CD8-positive, alpha-beta memory T cell (primary cell): Measurements from ENCODE around the gene RPS6KB2. TPM values are rescaled to one million over a fixed set of nuclear protein-coding genes. Genes with fewer than 3 reads are reported as not detected.
A peak's percentile ranks its signal among the peaks of the same experiment; 100 is the strongest.

Experiments used
- CTCF ChIA-PET: fragments of 350-600 bp; sonication (Branson Sonifier 250); formaldehyde crosslinking; loops from one replicate; lab custom pipeline; 2021; ENCODE audit warnings: antibody characterized with exemption; lab: Charles Lee
- POLR2A ChIA-PET: fragments of 350-600 bp; sonication (Branson Sonifier 250); formaldehyde crosslinking; loops from one replicate; lab custom pipeline; 2021; ENCODE audit warnings: antibody characterized with exemption; lab: Charles Lee
- DNase-seq, 5 donors: peaks; one replicate each; pipeline versions ENCODE4 v3.0.0 to v3.0.0-alpha.2; 2020 to 2022; ENCODE audit warnings: mixed read lengths in 1 of 5
- H3K27ac ChIP-seq: one replicate; pipeline ENCODE4 v1.7.0; 2013; ENCODE audit warnings: low read depth, mild to moderate bottlenecking, low read length, moderate library complexity
- H3K27me3 ChIP-seq: 2 replicates; pipeline ENCODE4 v1.7.0; 2013; ENCODE audit warnings: low read length, mild to moderate bottlenecking; ENCODE audit not compliant: insufficient read depth, poor library complexity, severe bottlenecking
- H3K36me3 ChIP-seq: 2 replicates; pipeline ENCODE4 v1.7.0; 2013; ENCODE audit warnings: mild to moderate bottlenecking, low read length, moderate library complexity; ENCODE audit not compliant: insufficient read depth
- H3K4me1 ChIP-seq: 2 replicates; pipeline ENCODE4 v1.7.0; 2013; ENCODE audit warnings: mild to moderate bottlenecking, low read length, moderate library complexity; ENCODE audit not compliant: insufficient read depth
- H3K4me3 ChIP-seq: 2 replicates; pipeline ENCODE4 v1.7.0; 2013; ENCODE audit warnings: mild to moderate bottlenecking, low read length
- H3K9me3 ChIP-seq: 2 replicates; pipeline ENCODE4 v1.7.0; 2013; ENCODE audit warnings: mild to moderate bottlenecking, low read length
- H3K27ac Mint-ChIP-seq, 8 donors: one replicate each; pipeline ENCODE4 v1.8.0; 2020 to 2021; ENCODE audit warnings: mixed read lengths in 8 of 8, mild to moderate bottlenecking in 6 of 8, inconsistent platforms in 3 of 8, moderate library complexity in 3 of 8
- H3K27me3 Mint-ChIP-seq, 2 donors: one replicate each; pipeline ENCODE4 v1.8.0; 2020 to 2021; ENCODE audit warnings: mixed read lengths in 2 of 2, mild to moderate bottlenecking in 1 of 2, moderate library complexity in 1 of 2
- H3K36me3 Mint-ChIP-seq, 3 donors: one replicate each; pipeline ENCODE4 v1.8.0; 2020 to 2021; ENCODE audit warnings: mixed read lengths in 3 of 3, inconsistent platforms in 1 of 3, mild to moderate bottlenecking in 1 of 3
- H3K4me1 Mint-ChIP-seq, 3 donors: one replicate each; pipeline ENCODE4 v1.8.0; 2020 to 2021; ENCODE audit warnings: mixed read lengths in 3 of 3, inconsistent platforms in 1 of 3, mild to moderate bottlenecking in 1 of 3
- H3K4me3 Mint-ChIP-seq, 7 donors: one replicate each; pipeline ENCODE4 v1.8.0; 2020 to 2021; ENCODE audit warnings: mixed read lengths in 7 of 7, mild to moderate bottlenecking in 6 of 7, moderate library complexity in 4 of 7, inconsistent platforms in 2 of 7
- H3K9me3 Mint-ChIP-seq, 5 donors: one replicate each; pipeline ENCODE4 v1.8.0; 2020 to 2022; ENCODE audit warnings: mixed read lengths in 5 of 5, mild to moderate bottlenecking in 3 of 5, moderate library complexity in 2 of 5, inconsistent platforms in 1 of 5
- polyA plus RNA-seq: library from polyadenylated mRNA; unstranded; fragments of 300-500 nt; fragmentation: Illumina TruSeq; gene quantifications from one replicate; pipeline ENCODE4 v1.2.3, GENCODE V29; 2021
- total RNA-seq, 2 experiments: library from RNA; stranded (reverse); gene quantifications; one replicate each; pipeline ENCODE4 v1.2.3, GENCODE V29; 2021

Gene RPS6KB2
- total and polyA plus RNA-seq, 3 experiments from 2014 or later = 54.0 to 88.4 (median 86.0) TPM

GRCh38 chr11:67393437-67393836 is 34.9 kb upstream of the RPS6KB2 start:
- Histone ChIP-seq H3K4me1 (peaks cover 40% of the 10 kb centered on the region), H3K27ac (no peak overlapping the region), H3K9me3 (no peaks in the 10 kb centered on the region), H3K27me3 (no peaks in the 10 kb centered on the region), H3K36me3 (peaks cover 12% of the 10 kb centered on the region), H3K4me3 (no peak overlapping the region)
- peaks cover 2 to 35% (median 4%) of the 10 kb centered on the region in 3 donors for H3K36me3 Mint-ChIP-seq
- CTCF ChIA-PET = interaction anchor here (2.6 to 25.1 kb wide), 2 partner anchors 9 to 35 kb away, joined by 35 to 860 read pairs; partner anchors contain the start of genes POLD4, PPP1CA and TBC1D10C
- H3K27ac Mint-ChIP-seq = peak overlapping the region in 3 of 8 donors; percentile 56 to 75 (median 66)
- H3K4me1 Mint-ChIP-seq = peaks cover 43 to 66% (median 49%) of the 10 kb centered on the region in 3 donors
- H3K27me3 Mint-ChIP-seq = no peaks in the 10 kb centered on the region
- no peaks in the 10 kb centered on the region for H3K9me3 Mint-ChIP-seq
- no peak for DNase-seq
- POLR2A ChIA-PET = interaction anchor here (0.6 to 3.1 kb wide), 3 partner anchors 10 to 48 kb away, joined by 3 to 25 read pairs (median 4); partner anchors contain the start of genes POLD4 and TBC1D10C
- H3K4me3 Mint-ChIP-seq = peak overlapping the region in 6 of 7 donors; percentile 57 to 86 (median 74)

GRCh38 chr11:67393990-67394389 is 34.3 kb upstream of the RPS6KB2 start:
- Mint-ChIP-seq H3K4me3 (peak overlapping the region; percentile 46 to 85 (median 61)), H3K36me3 (peaks cover 4 to 39% (median 4%) of the 10 kb centered on the region in 3 donors), H3K9me3 (no peaks in the 10 kb centered on the region), H3K27me3 (no peaks in the 10 kb centered on the region), H3K4me1 (peaks cover 43 to 69% (median 48%) of the 10 kb centered on the region in 3 donors), H3K27ac (peak overlapping the region in 5 of 8 donors; percentile 56 to 79 (median 75))
- no peak for DNase-seq
- peaks cover 42% of the 10 kb centered on the region for H3K4me1 ChIP-seq
- H3K27me3 ChIP-seq = no peaks in the 10 kb centered on the region
- CTCF ChIA-PET = interaction anchor here (0.8 kb wide), 1 partner anchor 20 kb away, joined by 3 read pairs; no protein-coding TSS in a partner anchor
- POLR2A ChIA-PET = interaction anchor here (1.4 kb wide), 1 partner anchor 10 kb away, joined by 3 read pairs; the partner anchor contains the start of gene TBC1D10C
- H3K27ac ChIP-seq = no peak overlapping the region
- peaks cover 18% of the 10 kb centered on the region for H3K36me3 ChIP-seq
- H3K4me3 ChIP-seq = no peak overlapping the region
- no peaks in the 10 kb centered on the region for H3K9me3 ChIP-seq

GRCh38 chr11:67395555-67396258 is 32.6 kb upstream of the RPS6KB2 start:
- ChIA-PET CTCF (interaction anchor here (1.4 to 7.2 kb wide), 2 partner anchors 12 to 42 kb away, joined by 4 to 53 read pairs; partner anchors contain the start of gene PTPRCAP), POLR2A (no interaction called here)
- Mint-ChIP-seq H3K36me3 (peaks cover 4 to 53% (median 4%) of the 10 kb centered on the region in 3 donors), H3K27ac (peak overlapping the region in 5 of 8 donors; percentile 33 to 95 (median 80)), H3K9me3 (no peaks in the 10 kb centered on the region), H3K4me3 (peak overlapping the region in 1 of 7 donors; percentile 78), H3K4me1 (peaks cover 43 to 73% (median 44%) of the 10 kb centered on the region in 3 donors), H3K27me3 (no peaks in the 10 kb centered on the region)
- H3K27ac ChIP-seq = no peak overlapping the region
- H3K4me3 ChIP-seq = no peak overlapping the region
- H3K4me1 ChIP-seq = peaks cover 53% of the 10 kb centered on the region
- DNase-seq = no peak
- peaks cover 24% of the 10 kb centered on the region for H3K36me3 ChIP-seq
- H3K9me3 ChIP-seq = no peaks in the 10 kb centered on the region
- H3K27me3 ChIP-seq = no peaks in the 10 kb centered on the region

- H3K27ac Mint-ChIP-seq = peak overlapping the region in 7 of 8 donors; percentile 42 to 95 (median 80)
- no peaks in the 10 kb centered on the region for H3K27me3 Mint-ChIP-seq
- Histone ChIP-seq H3K4me3 (no peak overlapping the region), H3K27ac (no peak overlapping the region), H3K36me3 (peaks cover 24% of the 10 kb centered on the region), H3K27me3 (no peaks in the 10 kb centered on the region), H3K4me1 (peaks cover 52% of the 10 kb centered on the region), H3K9me3 (no peaks in the 10 kb centered on the region)
- no peaks in the 10 kb centered on the region for H3K9me3 Mint-ChIP-seq
- ChIA-PET CTCF (interaction anchor here (1.1 to 7.2 kb wide), 3 partner anchors 12 to 42 kb away, joined by 4 to 53 read pairs (median 6); partner anchors contain the start of gene PTPRCAP), POLR2A (interaction anchor here (0.6 to 0.7 kb wide), 2 partner anchors 13 to 44 kb away, joined by 3 to 4 read pairs; no protein-coding TSS in a partner anchor)
- H3K4me3 Mint-ChIP-seq = peak overlapping the region in 2 of 7 donors; percentile 5 to 20
- peaks cover 4 to 57% (median 4%) of the 10 kb centered on the region in 3 donors for H3K36me3 Mint-ChIP-seq
- peaks cover 38 to 72% (median 42%) of the 10 kb centered on the region in 3 donors for H3K4me1 Mint-ChIP-seq
- no peak for DNase-seq
These were observed 32.1 kb upstream of the RPS6KB2 start for GRCh38 chr11:67396259-67396581.

- H3K4me1 ChIP-seq = peaks cover 49% of the 10 kb centered on the region
- no peaks in the 10 kb centered on the region for H3K27me3 ChIP-seq
- no peaks in the 10 kb centered on the region for H3K9me3 ChIP-seq
- Mint-ChIP-seq H3K27ac (peak overlapping the region; percentile 83 to 94 (median 88)), H3K36me3 (peaks cover 4 to 57% (median 4%) of the 10 kb centered on the region in 3 donors), H3K4me1 (peaks cover 36 to 67% (median 39%) of the 10 kb centered on the region in 3 donors), H3K4me3 (peak overlapping the region in 6 of 7 donors; percentile 5 to 66 (median 47)), H3K9me3 (no peaks in the 10 kb centered on the region), H3K27me3 (no peaks in the 10 kb centered on the region)
- ChIA-PET CTCF (interaction anchor here (1.1 to 7.2 kb wide), 3 partner anchors 12 to 41 kb away, joined by 4 to 53 read pairs (median 6); partner anchors contain the start of gene PTPRCAP), POLR2A (interaction anchor here (0.6 to 1.4 kb wide), 4 partner anchors 12 to 44 kb away, joined by 3 to 4 read pairs (median 4); partner anchors contain the start of gene POLD4)
- peak in 2 of 5 donors; percentile 56 to 62 for DNase-seq
- H3K36me3 ChIP-seq = peaks cover 24% of the 10 kb centered on the region
- no peak overlapping the region for H3K27ac ChIP-seq
- no peak overlapping the region for H3K4me3 ChIP-seq
These were observed 31.5 kb upstream of the RPS6KB2 start for GRCh38 chr11:67396587-67397389.

GRCh38 chr11:67397536-67397935 is 30.8 kb upstream of the RPS6KB2 start:
- Mint-ChIP-seq H3K4me3 (peak overlapping the region in 3 of 7 donors; percentile 19 to 61 (median 56)), H3K36me3 (peaks cover 4 to 57% (median 4%) of the 10 kb centered on the region in 3 donors), H3K9me3 (no peaks in the 10 kb centered on the region), H3K4me1 (peaks cover 33 to 68% (median 35%) of the 10 kb centered on the region in 3 donors), H3K27ac (peak overlapping the region in 7 of 8 donors; percentile 23 to 83 (median 66)), H3K27me3 (no peaks in the 10 kb centered on the region)
- no peaks in the 10 kb centered on the region for H3K27me3 ChIP-seq
- DNase-seq = no peak
- ChIA-PET CTCF (interaction anchor here (7.2 kb wide), 1 partner anchor 14 kb away, joined by 53 read pairs; no protein-coding TSS in a partner anchor), POLR2A (interaction anchor here (0.8 to 1.4 kb wide), 3 partner anchors 14 to 72 kb away, joined by 3 to 4 read pairs (median 4); partner anchors contain the start of genes POLD4 and TMEM134)
- H3K9me3 ChIP-seq = no peaks in the 10 kb centered on the region
- H3K4me3 ChIP-seq = no peak overlapping the region
- peaks cover 24% of the 10 kb centered on the region for H3K36me3 ChIP-seq
- H3K4me1 ChIP-seq = peaks cover 53% of the 10 kb centered on the region
- H3K27ac ChIP-seq = no peak overlapping the region
